IMR-90 (cell line): Measurements from ENCODE around the gene NOP9. TPM values are rescaled to one million over a fixed set of nuclear protein-coding genes. Genes with fewer than 3 reads are reported as not detected.

Source experiments
- ATAC-seq: fragments of 200-7000 bp; cut with Tn5 transposase; 2 replicates; pipeline ENCODE4 v1.9.1; 2020; ENCODE audit warnings: low read depth, mild to moderate bottlenecking, moderate library complexity
- BruUV-seq: library from RNA; stranded (reverse); fragments of 400-500 nt; replicated peaks from 2 replicates; lab custom pipeline; 2021; lab: Mats Ljungman, UMichigan
- CTCF ChIA-PET: fragments of 300-600 bp; formaldehyde crosslinking; extraction: SDS; loops from one replicate; lab custom pipeline; 2021; ENCODE audit warnings: antibody characterized with exemption; lab: Yijun Ruan, JAX
- POLR2A ChIA-PET: fragments of 300-600 bp; sonication (Branson Sonifier 250); formaldehyde crosslinking; loops from one replicate; lab custom pipeline; 2022; ENCODE audit warnings: antibody characterized with exemption; ENCODE audit not compliant: unreplicated experiment; lab: Charles Lee
- DNase-seq: peaks from one replicate; pipeline ENCODE4 v3.0.0; 2013
- H2AFZ ChIP-seq: replicated peaks from 2 replicates; pipeline ENCODE3; 2013; ENCODE audit warnings: low read length, mild to moderate bottlenecking; ENCODE audit not compliant: poor library complexity
- H2AK5ac ChIP-seq: 2 replicates; pipeline ENCODE4 v1.6.1; 2013; ENCODE audit warnings: low read depth, low read length, inconsistent platforms
- H2AK9ac ChIP-seq: replicated peaks from 2 replicates; pipeline ENCODE3; 2013; ENCODE audit warnings: mild to moderate bottlenecking, low read depth, low read length, moderate library complexity; ENCODE audit not compliant: poor library complexity
- H2BK120ac ChIP-seq: 2 replicates; pipeline ENCODE4 v1.6.1; 2013; ENCODE audit warnings: low read depth, low read length, inconsistent platforms
- H2BK15ac ChIP-seq: 3 replicates; pipeline ENCODE4 v1.6.1; 2013; ENCODE audit warnings: low read depth, low read length, inconsistent platforms
- H2BK20ac ChIP-seq: 2 replicates; pipeline ENCODE4 v1.6.1; 2013; ENCODE audit warnings: low read depth, mild to moderate bottlenecking, inconsistent platforms, low read length, moderate library complexity
- H2BK5ac ChIP-seq: 2 replicates; pipeline ENCODE4 v1.6.1; 2013; ENCODE audit warnings: mild to moderate bottlenecking, low read depth, low read length, inconsistent platforms; ENCODE audit not compliant: poor library complexity, severe bottlenecking
- H3K14ac ChIP-seq: replicated peaks from 2 replicates; pipeline ENCODE4 v1.6.1; 2013; ENCODE audit warnings: low read depth, low read length, inconsistent platforms
- H3K18ac ChIP-seq: 2 replicates; pipeline ENCODE4 v1.6.1; 2013; ENCODE audit warnings: low read depth, low read length, control low read depth
- H3K23ac ChIP-seq: 2 replicates; pipeline ENCODE4 v1.6.1; 2013; ENCODE audit warnings: low read depth, low read length, inconsistent platforms
- H3K27ac ChIP-seq: 2 replicates; pipeline ENCODE4 v1.5.1; 2013; ENCODE audit warnings: mild to moderate bottlenecking, control low read depth, low read length; ENCODE audit not compliant: insufficient read depth
- H3K27me3 ChIP-seq: 2 replicates; pipeline ENCODE4 v1.6.1; 2013; ENCODE audit warnings: low read length; ENCODE audit not compliant: control insufficient read depth, insufficient read depth
- H3K36me3 ChIP-seq: 2 replicates; pipeline ENCODE4 v1.6.1; 2013; ENCODE audit warnings: low read length, mixed read lengths; ENCODE audit not compliant: control insufficient read depth, insufficient read depth
- H3K4ac ChIP-seq: 2 replicates; pipeline ENCODE4 v1.6.1; 2013; ENCODE audit warnings: low read depth, low read length, inconsistent platforms
- H3K4me1 ChIP-seq: 2 replicates; pipeline ENCODE4 v1.6.1; 2013; ENCODE audit warnings: low read length, mixed read lengths; ENCODE audit not compliant: control insufficient read depth, insufficient read depth
- H3K4me2 ChIP-seq: 2 replicates; pipeline ENCODE4 v1.6.1; 2013; ENCODE audit warnings: low read depth, mild to moderate bottlenecking, control low read depth, low read length, moderate library complexity
- H3K4me3 ChIP-seq: 2 replicates; pipeline ENCODE4 v1.5.1; 2013; ENCODE audit warnings: low read depth, mild to moderate bottlenecking, control low read depth, low read length, moderate library complexity; ENCODE audit not compliant: insufficient read depth
- H3K56ac ChIP-seq: 2 replicates; pipeline ENCODE4 v1.6.1; 2013; ENCODE audit warnings: low read length, inconsistent platforms; ENCODE audit not compliant: insufficient read depth; ENCODE audit errors: extremely low read depth
- H3K79me1 ChIP-seq, 2 experiments: 2 replicates each; pipeline ENCODE4 v1.6.1; 2013; ENCODE audit warnings: low read length in 2 of 2, inconsistent platforms in 1 of 2, low read depth in 1 of 2
- H3K9ac ChIP-seq: 2 replicates; pipeline ENCODE4 v1.6.1; 2013; ENCODE audit warnings: low read depth, low read length, control low read depth
- H3K9me1 ChIP-seq: 2 replicates; pipeline ENCODE4 v1.6.1; 2013; ENCODE audit warnings: low read length, inconsistent platforms; ENCODE audit not compliant: insufficient read depth
- H3K9me3 ChIP-seq: 2 replicates; pipeline ENCODE4 v1.6.1; 2013; ENCODE audit warnings: low read length; ENCODE audit not compliant: control insufficient read depth, insufficient read depth
- H4K20me1 ChIP-seq: 2 replicates; pipeline ENCODE4 v1.6.1; 2013; ENCODE audit warnings: low read length, inconsistent platforms; ENCODE audit not compliant: insufficient read depth
- H4K5ac ChIP-seq: 2 replicates; pipeline ENCODE4 v1.6.1; 2013; ENCODE audit warnings: mild to moderate bottlenecking, low read depth, low read length, control low read depth
- H4K8ac ChIP-seq, 2 experiments: 2 replicates each; pipeline ENCODE4 v1.6.1; 2013; ENCODE audit warnings: low read depth in 2 of 2, low read length in 2 of 2, control low read depth in 1 of 2, inconsistent platforms in 1 of 2
- H4K91ac ChIP-seq: 2 replicates; pipeline ENCODE4 v1.6.1; 2013; ENCODE audit warnings: low read depth, low read length, inconsistent platforms; ENCODE audit not compliant: insufficient read depth
- CHD1 ChIP-seq: IDR thresholded peaks from 2 replicates; pipeline ENCODE4 v1.6.1; 2012; ENCODE audit warnings: low read depth, low read length, improper control_type of control experiment
- CTCF ChIP-seq: conservative IDR thresholded peaks from 2 replicates; pipeline ENCODE4 v1.5.1; 2012; ENCODE audit warnings: mild to moderate bottlenecking, low read depth, low read length, improper control_type of control experiment
- FOS ChIP-seq: fragments of 150-350 bp; IDR thresholded peaks from 2 replicates; pipeline ENCODE4 v1.6.1; 2016; ENCODE audit warnings: low read depth, low read length
- NFE2L2 ChIP-seq: fragments of 150-350 bp; IDR thresholded peaks from 2 replicates; pipeline ENCODE4 v1.6.1; 2016; ENCODE audit warnings: low read depth, mild to moderate bottlenecking, low read length
- RAD21 ChIP-seq: IDR thresholded peaks from 2 replicates; pipeline ENCODE4 v1.6.1; 2012; ENCODE audit warnings: low read length, improper control_type of control experiment
- WGBS, 2 experiments: methylation state at CpG; one replicate each; pipeline versions ENCODE4 v1.1.5 to v1.1.7; 2013; ENCODE audit warnings: missing lambda C conversion rate in 2 of 2; ENCODE audit not compliant: insufficient read length in 1 of 2; ENCODE audit errors: extremely low coverage in 2 of 2; 5-methylcytosine and 5-hydroxymethylcytosine counted together
- dilution Hi-C: fragments of 300-500 bp; cut with HindIII; formaldehyde crosslinking; loops from one replicate; pipeline ENCODE4 v1.14.3; 2018; ENCODE audit warnings: low sequenced_read_pairs; ENCODE audit not compliant: unreplicated experiment
- in situ Hi-C: fragments of 300-500 bp; cut with MboI; formaldehyde crosslinking; loops from 3 replicates; pipeline ENCODE4 v1.14.3; 2019; ENCODE audit warnings: low sequenced_read_pairs, inconsistent platforms, mixed read lengths
- intact Hi-C: fragments of 100-400 bp; cut with micrococcal nuclease; formaldehyde crosslinking; loops from 2 replicates; pipeline ENCODE4 v1.10.0; 2022
- polyA plus RNA-seq, 3 experiments: library from polyadenylated mRNA; depleted of rRNA; stranded (reverse); fragments of >200 nt; gene quantifications; 2 replicates each; pipeline ENCODE4 v1.2.3, GENCODE V29; 2012; ENCODE audit warnings: low replicate concordance in 1 of 3
- total RNA-seq: library from RNA; depleted of rRNA; stranded (reverse); fragments of >200 nt; gene quantifications from 2 replicates; pipeline ENCODE4 v1.2.3, GENCODE V29; 2012

Gene NOP9
- total and polyA plus RNA-seq, 2 of the 4 experiments (the other 2 are of a cell fraction), result 11.8 to 25.8 TPM

GRCh38 chr14:24278424-24278823, 21.2 kb upstream of the NOP9 start:
- Histone ChIP-seq H3K9me1 (no peaks in the 10 kb centered on the region; the same call in 1 of the 2 replicates), H3K9me3 (no peaks in the 10 kb centered on the region), H2AK9ac (no peak overlapping the region), H2BK15ac (no peak overlapping the region), H2BK5ac (no peak overlapping the region), H3K4me3 (no peak overlapping the region), H2AK5ac (no peak overlapping the region), H3K4me2 (no peak overlapping the region), H3K79me1 (peaks cover 3 to 13% of the 10 kb centered on the region in 2 experiments), H3K56ac (no peak overlapping the region), H4K91ac (no peak overlapping the region), H3K36me3 (no peaks in the 10 kb centered on the region), H4K5ac (no peak overlapping the region), H4K8ac (no peak overlapping the region), H3K18ac (no peak overlapping the region), H4K20me1 (no peaks in the 10 kb centered on the region), H3K9ac (no peak overlapping the region), H3K27me3 (no peaks in the 10 kb centered on the region), H2AFZ (no peak overlapping the region), H2BK120ac (no peak overlapping the region), H3K27ac (no peak overlapping the region), H3K4me1 (no peaks in the 10 kb centered on the region; the same call in 1 of the 2 replicates), H3K23ac (no peak overlapping the region), H2BK20ac (no peak overlapping the region), H3K14ac (no peak overlapping the region), H3K4ac (no peak overlapping the region)
- CTCF ChIA-PET, result no interaction called here
- DNase-seq, result no peak
- in situ Hi-C loops (no loop called here), intact Hi-C loops (no loop called here), dilution Hi-C loops (no loop called here)
- POLR2A ChIA-PET, result no interaction called here
- TF ChIP-seq CHD1 (no peak), NFE2L2 (no peak), FOS (no peak), RAD21 (no peak), CTCF (no peak)
- no TSS peak for BruUV-seq
- no peak for ATAC-seq
- 100% methylated on average over 1 of the region's 5 CpGs; no CpG with 5 or more reads in 1 of the 2 experiments for WGBS, 2 experiments
